ENCODE measurements around the gene MEF2D.

MEF2D gene

DNA sequence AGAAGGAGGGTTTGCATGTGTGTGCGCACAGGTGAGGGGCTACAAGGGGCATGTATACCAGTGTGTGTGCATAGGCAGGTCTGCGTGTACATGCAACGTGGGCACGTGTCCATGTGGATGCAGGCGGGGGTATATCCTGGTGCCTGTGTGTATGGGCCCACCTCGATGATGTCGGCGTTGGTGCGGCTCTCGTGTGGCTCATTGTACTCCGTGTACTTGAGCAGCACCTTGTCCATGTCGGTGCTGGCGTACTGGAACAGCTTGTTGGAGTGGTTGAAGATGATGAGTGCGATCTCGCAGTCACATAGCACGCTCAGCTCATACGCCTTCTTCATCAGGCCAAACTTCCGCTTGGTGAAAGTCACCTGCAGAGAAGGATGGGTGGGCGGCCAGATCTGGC lies 18.3 kb downstream of the MEF2D start:
- Histone ChIP-seq H3K14ac (ENCODE audit: low read length) (no peak overlapping the region), H3K36me3 (replicated peaks in 1 of 2; ENCODE audit: control insufficient read depth in 2 of 2, insufficient read depth in 2 of 2, low read length in 2 of 2) (peaks cover 25 to 54% of the 10 kb centered on the region in 2 donors), H3K4me2 (ENCODE audit: insufficient read depth, low read length, poor library complexity, severe bottlenecking) (no peak overlapping the region), H4K91ac (ENCODE audit: low read depth, low read length, poor library complexity) (peak overlapping the region; percentile 27), H3K4me3 (ENCODE audit: low read length in 2 of 2) (no peak overlapping the region), H2BK12ac (ENCODE audit: low read length) (no peak overlapping the region), H3K4ac (ENCODE audit: low read length) (no peak overlapping the region), H3K4me1 (ENCODE audit: control insufficient read depth in 2 of 2, insufficient read depth in 1 of 2, low read depth in 1 of 2, low read length in 2 of 2) (peaks cover under 1 to 2% of the 10 kb centered on the region in 2 donors), H3K27me3 (ENCODE audit: control insufficient read depth in 3 of 3, insufficient read depth in 3 of 3, low read depth in 1 of 3, low read length in 3 of 3) (no peaks in the 10 kb centered on the region), H3K23ac (ENCODE audit: low read depth, low read length, poor library complexity) (no peak overlapping the region), H2BK15ac (ENCODE audit: low read length) (no peak overlapping the region), H4K8ac (ENCODE audit: low read depth, low read length) (no peak overlapping the region), H3K9ac (ENCODE audit: low read depth, low read length, poor library complexity) (peak overlapping the region; percentile 38), H2BK5ac (ENCODE audit: low read length) (no peak overlapping the region), H2AK5ac (ENCODE audit: low read depth, low read length) (no peak overlapping the region), H2AFZ (ENCODE audit: low read length) (no peak overlapping the region), H3K18ac (ENCODE audit: low read length) (no peak overlapping the region), H3K9me3 (replicated peaks in 1 of 2; ENCODE audit: control insufficient read depth in 2 of 2, insufficient read depth in 1 of 2, low read depth in 1 of 2, low read length in 2 of 2) (no peaks in the 10 kb centered on the region), H2BK120ac (ENCODE audit: low read depth, low read length) (no peak overlapping the region), H3K27ac (replicated peaks; ENCODE audit: low read length) (no peak overlapping the region), H3K79me1 (ENCODE audit: low read depth, low read length) (peaks cover 4% of the 10 kb centered on the region)
- no CpG with 5 or more reads among the region's 19 CpGs for WGBS, 2 donors (ENCODE audit: extremely low coverage in 2 of 2, insufficient read length in 2 of 2, insufficient replicate concordance in 1 of 2)
- no peak for DNase-seq (ENCODE audit: low spot score)

DNA sequence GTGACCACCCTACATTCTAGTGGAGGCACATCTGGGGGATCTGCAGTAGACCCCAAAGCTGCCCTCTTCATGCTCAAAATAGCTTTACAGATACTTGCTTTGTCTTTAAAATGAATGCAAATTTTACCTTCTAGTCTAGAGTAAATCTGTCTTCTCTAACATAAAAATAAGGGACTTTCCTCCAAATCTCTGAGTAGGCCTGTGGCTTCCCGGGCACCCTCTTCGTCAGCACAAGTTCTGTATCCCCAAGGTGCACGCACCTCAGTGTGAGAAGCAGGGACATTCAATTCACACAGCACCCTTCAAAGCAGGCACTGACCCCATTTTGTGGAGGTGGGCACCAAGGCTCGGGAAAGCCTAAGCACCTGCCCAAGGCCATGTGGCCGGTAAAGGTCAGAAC lies 19.0 kb downstream of the MEF2D start:
- no peak overlapping the region for H3K9ac ChIP-seq (ENCODE audit: low read depth, low read length, poor library complexity)
- no CpG with 5 or more reads among the region's 5 CpGs for WGBS, 2 donors (ENCODE audit: extremely low coverage in 2 of 2, insufficient read length in 2 of 2, insufficient replicate concordance in 1 of 2)
- no peak overlapping the region for H3K4me2 ChIP-seq (ENCODE audit: insufficient read depth, low read length, poor library complexity, severe bottlenecking)
- H3K36me3 ChIP-seq (replicated peaks in 1 of 2; ENCODE audit: control insufficient read depth in 2 of 2, insufficient read depth in 2 of 2, low read length in 2 of 2): peaks cover 25 to 62% of the 10 kb centered on the region in 2 donors
- no peaks in the 10 kb centered on the region for H3K27me3 ChIP-seq (ENCODE audit: control insufficient read depth in 3 of 3, insufficient read depth in 3 of 3, low read depth in 1 of 3, low read length in 3 of 3)
- no peak for DNase-seq (ENCODE audit: low spot score)
- peaks cover 4% of the 10 kb centered on the region for H3K79me1 ChIP-seq (ENCODE audit: low read depth, low read length)
- H3K18ac ChIP-seq (ENCODE audit: low read length): no peak overlapping the region
- H3K14ac ChIP-seq (ENCODE audit: low read length): no peak overlapping the region
- no peaks in the 10 kb centered on the region for H3K9me3 ChIP-seq (replicated peaks in 1 of 2; ENCODE audit: control insufficient read depth in 2 of 2, insufficient read depth in 1 of 2, low read depth in 1 of 2, low read length in 2 of 2)
- H3K4me3 ChIP-seq (ENCODE audit: low read length in 2 of 2): no peak overlapping the region
- no peak overlapping the region for H4K8ac ChIP-seq (ENCODE audit: low read depth, low read length)
- no peak overlapping the region for H2BK5ac ChIP-seq (ENCODE audit: low read length)
- no peak overlapping the region for H2BK120ac ChIP-seq (ENCODE audit: low read depth, low read length)
- H4K91ac ChIP-seq (ENCODE audit: low read depth, low read length, poor library complexity): no peak overlapping the region
- no peak overlapping the region for H3K27ac ChIP-seq (replicated peaks; ENCODE audit: low read length)
- peaks cover 0 to 3% of the 10 kb centered on the region in 2 donors for H3K4me1 ChIP-seq (ENCODE audit: control insufficient read depth in 2 of 2, insufficient read depth in 1 of 2, low read depth in 1 of 2, low read length in 2 of 2)
- H3K23ac ChIP-seq (ENCODE audit: low read depth, low read length, poor library complexity): no peak overlapping the region
- H3K4ac ChIP-seq (ENCODE audit: low read length): no peak overlapping the region
- no peak overlapping the region for H2BK15ac ChIP-seq (ENCODE audit: low read length)
- H2AK5ac ChIP-seq (ENCODE audit: low read depth, low read length): no peak overlapping the region
- H2AFZ ChIP-seq (ENCODE audit: low read length): no peak overlapping the region
- H2BK12ac ChIP-seq (ENCODE audit: low read length): no peak overlapping the region

DNA sequence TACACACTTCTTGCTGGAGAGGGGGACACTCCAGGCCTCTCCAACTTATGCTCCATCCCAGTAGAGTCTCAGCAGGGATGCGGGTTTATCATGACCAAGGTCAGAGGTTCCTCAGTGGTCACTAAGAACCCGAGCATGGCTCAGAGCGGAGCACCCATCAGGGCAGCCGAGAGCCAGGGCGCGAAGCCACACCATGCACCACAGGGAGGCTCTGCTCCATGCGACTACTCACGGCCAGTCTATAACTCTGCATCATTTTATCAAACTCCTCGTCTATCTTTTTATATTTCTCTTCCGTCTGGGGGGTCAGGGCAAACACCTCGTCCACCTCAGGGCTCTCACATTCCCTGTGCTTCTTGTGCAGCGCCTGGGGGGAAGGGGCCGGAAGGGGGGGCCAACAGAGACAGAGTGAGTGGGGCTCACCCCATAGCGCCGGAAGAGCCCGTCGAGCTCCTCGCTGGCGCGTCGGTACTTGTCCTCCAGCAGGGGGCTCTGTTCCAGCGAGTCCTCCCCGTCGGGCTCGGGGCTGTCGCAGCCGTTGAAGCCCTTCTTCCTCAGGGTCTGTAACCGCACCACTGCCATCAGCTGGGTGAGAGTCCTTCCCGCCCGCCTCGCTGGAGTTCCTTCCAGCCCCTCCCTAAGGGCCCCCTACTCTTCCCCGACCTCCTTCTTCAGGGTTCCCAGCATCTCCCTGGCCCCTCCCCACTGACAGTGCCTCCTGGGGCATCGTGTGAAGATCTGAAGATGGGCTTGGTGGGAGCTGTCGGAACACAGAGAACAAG lies 20.0 kb downstream of the MEF2D start:
- peaks cover 30 to 71% of the 10 kb centered on the region in 2 donors for H3K36me3 ChIP-seq (replicated peaks in 1 of 2; ENCODE audit: control insufficient read depth in 2 of 2, insufficient read depth in 2 of 2, low read length in 2 of 2)
- no peak overlapping the region for H4K8ac ChIP-seq (ENCODE audit: low read depth, low read length)
- no peak overlapping the region for H4K91ac ChIP-seq (ENCODE audit: low read depth, low read length, poor library complexity)
- H2BK5ac ChIP-seq (ENCODE audit: low read length): no peak overlapping the region
- H3K4me2 ChIP-seq (ENCODE audit: insufficient read depth, low read length, poor library complexity, severe bottlenecking): no peak overlapping the region
- no peak overlapping the region for H2BK120ac ChIP-seq (ENCODE audit: low read depth, low read length)
- no peaks in the 10 kb centered on the region for H3K79me1 ChIP-seq (ENCODE audit: low read depth, low read length)
- no peak overlapping the region for H3K4me3 ChIP-seq (ENCODE audit: low read length in 2 of 2)
- no peaks in the 10 kb centered on the region for H3K9me3 ChIP-seq (replicated peaks in 1 of 2; ENCODE audit: control insufficient read depth in 2 of 2, insufficient read depth in 1 of 2, low read depth in 1 of 2, low read length in 2 of 2)
- H3K23ac ChIP-seq (ENCODE audit: low read depth, low read length, poor library complexity): no peak overlapping the region
- no peak overlapping the region for H3K27ac ChIP-seq (replicated peaks; ENCODE audit: low read length)
- peaks cover 0 to 3% of the 10 kb centered on the region in 2 donors for H3K4me1 ChIP-seq (ENCODE audit: control insufficient read depth in 2 of 2, insufficient read depth in 1 of 2, low read depth in 1 of 2, low read length in 2 of 2)
- no peak overlapping the region for H2BK12ac ChIP-seq (ENCODE audit: low read length)
- no peak overlapping the region for H2BK15ac ChIP-seq (ENCODE audit: low read length)
- H3K4ac ChIP-seq (ENCODE audit: low read length): no peak overlapping the region
- no peak for DNase-seq (ENCODE audit: low spot score)
- no peaks in the 10 kb centered on the region for H3K27me3 ChIP-seq (ENCODE audit: control insufficient read depth in 3 of 3, insufficient read depth in 3 of 3, low read depth in 1 of 3, low read length in 3 of 3)
- peak overlapping the region; percentile 10 for H3K9ac ChIP-seq (ENCODE audit: low read depth, low read length, poor library complexity)
- no CpG with 5 or more reads among the region's 34 CpGs for WGBS, 2 donors (ENCODE audit: extremely low coverage in 2 of 2, insufficient read length in 2 of 2, insufficient replicate concordance in 1 of 2)
- peak overlapping the region; percentile 24 for H2AK5ac ChIP-seq (ENCODE audit: low read depth, low read length)
- H3K18ac ChIP-seq (ENCODE audit: low read length): no peak overlapping the region
- H2AFZ ChIP-seq (ENCODE audit: low read length): no peak overlapping the region
- H3K14ac ChIP-seq (ENCODE audit: low read length): peak overlapping the region; percentile 25

GRCh38 chr1:156480016-156480370 lies 20.6 kb downstream of the MEF2D start:
- Histone ChIP-seq H3K79me1 (ENCODE audit: low read depth, low read length) (no peaks in the 10 kb centered on the region), H3K14ac (ENCODE audit: low read length) (no peak overlapping the region), H3K27ac (replicated peaks; ENCODE audit: low read length) (no peak overlapping the region), H3K27me3 (ENCODE audit: control insufficient read depth in 3 of 3, insufficient read depth in 3 of 3, low read depth in 1 of 3, low read length in 3 of 3) (no peaks in the 10 kb centered on the region), H4K91ac (ENCODE audit: low read depth, low read length, poor library complexity) (no peak overlapping the region), H2BK5ac (ENCODE audit: low read length) (no peak overlapping the region), H2BK120ac (ENCODE audit: low read depth, low read length) (no peak overlapping the region), H4K8ac (ENCODE audit: low read depth, low read length) (no peak overlapping the region), H2AFZ (ENCODE audit: low read length) (no peak overlapping the region), H3K9me3 (replicated peaks in 1 of 2; ENCODE audit: control insufficient read depth in 2 of 2, insufficient read depth in 1 of 2, low read depth in 1 of 2, low read length in 2 of 2) (peaks cover 0 to under 1% of the 10 kb centered on the region in 2 donors), H3K36me3 (replicated peaks in 1 of 2; ENCODE audit: control insufficient read depth in 2 of 2, insufficient read depth in 2 of 2, low read length in 2 of 2) (peaks cover 33 to 77% of the 10 kb centered on the region in 2 donors), H3K4me3 (ENCODE audit: low read length in 2 of 2) (no peak overlapping the region), H3K4me1 (ENCODE audit: control insufficient read depth in 2 of 2, insufficient read depth in 1 of 2, low read depth in 1 of 2, low read length in 2 of 2) (peaks cover 0 to 3% of the 10 kb centered on the region in 2 donors), H3K18ac (ENCODE audit: low read length) (no peak overlapping the region), H2BK12ac (ENCODE audit: low read length) (no peak overlapping the region), H3K23ac (ENCODE audit: low read depth, low read length, poor library complexity) (no peak overlapping the region), H2AK5ac (ENCODE audit: low read depth, low read length) (no peak overlapping the region), H3K9ac (ENCODE audit: low read depth, low read length, poor library complexity) (no peak overlapping the region), H2BK15ac (ENCODE audit: low read length) (no peak overlapping the region), H3K4me2 (ENCODE audit: insufficient read depth, low read length, poor library complexity, severe bottlenecking) (no peak overlapping the region), H3K4ac (ENCODE audit: low read length) (no peak overlapping the region)
- no peak for DNase-seq (ENCODE audit: low spot score)
- WGBS, 2 donors (ENCODE audit: extremely low coverage in 2 of 2, insufficient read length in 2 of 2, insufficient replicate concordance in 1 of 2): no CpG with 5 or more reads among the region's 4 CpGs

All from neuronal stem cell (in vitro differentiated cells).